H1 (cell line): Measurements from ENCODE around the gene B9D1. TPM values are rescaled to one million over a fixed set of nuclear protein-coding genes. Genes with fewer than 3 reads are reported as not detected.

Experiments used
- CHD2 ChIP-seq: IDR thresholded peaks from 2 replicates; pipeline ENCODE4 v1.6.1; 2012; ENCODE audit warnings: low read length, improper control_type of control experiment
- FOSL1 ChIP-seq: IDR thresholded peaks from 2 replicates; pipeline ENCODE4 v1.6.1; 2011; ENCODE audit warnings: mild to moderate bottlenecking, low read depth, low read length, moderate library complexity; ENCODE audit not compliant: insufficient read depth
- GABPA ChIP-seq: IDR thresholded peaks from 2 replicates; pipeline ENCODE4 v1.6.1; 2011; ENCODE audit warnings: mild to moderate bottlenecking, low read length, moderate library complexity, borderline replicate concordance; ENCODE audit not compliant: insufficient read depth
- KDM4A ChIP-seq: IDR thresholded peaks from one replicate; pipeline ENCODE4 v1.7.1; 2012; ENCODE audit warnings: low read depth, mild to moderate bottlenecking, moderate library complexity, low read length, inconsistent platforms; ENCODE audit not compliant: severe bottlenecking
- SP1 ChIP-seq: IDR thresholded peaks from 2 replicates; pipeline ENCODE4 v1.6.1; 2011; ENCODE audit warnings: low read depth, low read length
- polyA plus RNA-seq, 7 experiments: library from polyadenylated mRNA; depleted of rRNA in 3 of 7; stranded (reverse) in 5 of 7; unstranded in 2 of 7; fragments of >200 nt in 5 of 7; fragments of 200-250 nt in 2 of 7; gene quantifications; 1 replicate in 5 of 7; 2 replicates in 1 of 7; 4 replicates in 1 of 7; pipeline versions ENCODE4 v1.2.1 to v1.2.3, GENCODE V29; 2011 to 2013; ENCODE audit warnings: missing spikeins in 2 of 7, mixed read lengths in 2 of 7
- total RNA-seq: library from RNA; stranded (reverse); fragmentation: NEBNext Ultra II Directional; extraction: Animal tissue kit (Norgen Biotek cat#: 25700); gene quantifications from 2 replicates; pipeline ENCODE4 v1.2.1, GENCODE V29; 2021

B9D1 gene
- total and polyA plus RNA-seq, 2 of the 8 experiments (the other 6 are each of a cell fraction or from before 2014, with no cell fraction given) = 24.6 to 65.7 TPM

DNA sequence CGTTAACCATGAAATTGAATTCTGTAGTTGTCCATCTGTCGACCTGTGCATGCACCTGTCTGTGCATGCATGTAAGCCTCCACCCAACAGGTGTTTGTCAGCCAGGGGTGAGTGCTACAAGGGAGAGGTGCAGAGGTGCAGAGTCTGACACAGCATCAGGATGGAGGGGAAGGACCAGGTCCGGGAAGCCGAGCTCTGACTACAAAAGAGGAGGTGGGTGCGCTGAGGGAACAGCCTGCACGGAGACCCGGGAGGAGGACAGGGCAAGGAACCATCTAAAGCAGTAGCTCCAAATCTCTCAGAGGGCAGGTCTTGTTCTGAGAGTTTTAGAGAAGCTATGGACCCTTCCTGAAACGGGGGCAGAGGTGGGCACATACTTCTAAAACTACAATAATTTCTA lies 54.1 kb downstream of the B9D1 start (continued):
- TF ChIP-seq GABPA (no peak), CHD2 (no peak), FOSL1 (no peak), SP1 (no peak), KDM4A (no peak)
